Pons (tissue), 1 donor: Measurements from ENCODE around the gene SCIN.
"Not testable (repeated sequence)": the region's sequence is repeated elsewhere in the genome, so short reads cannot be mapped to it uniquely, and the experiment has no call there.

Source experiments
- DNase-seq: peaks from one replicate; pipeline ENCODE4 v3.0.0-alpha.2; 2016; ENCODE audit warnings: low spot score

Gene SCIN

GRCh38 chr7:12570534-12571461 is at the start of gene SCIN:
TSS of gene SCIN (plus strand) at chr7:12570720. CDS start at chr7:12570787, 67 bp downstream.
- DNase-seq: peak; percentile 60

- DNase-seq: peak; percentile 69
Observed at GRCh38 chr7:12524794-12525386, 45.6 kb upstream of the SCIN start.

GRCh38 chr7:12526693-12527092 is 43.8 kb upstream of the SCIN start:
- DNase-seq: not testable (repeated sequence)

- DNase-seq: not testable (repeated sequence)
Observed at GRCh38 chr7:12527670-12528069, 42.9 kb upstream of the SCIN start.

DNA sequence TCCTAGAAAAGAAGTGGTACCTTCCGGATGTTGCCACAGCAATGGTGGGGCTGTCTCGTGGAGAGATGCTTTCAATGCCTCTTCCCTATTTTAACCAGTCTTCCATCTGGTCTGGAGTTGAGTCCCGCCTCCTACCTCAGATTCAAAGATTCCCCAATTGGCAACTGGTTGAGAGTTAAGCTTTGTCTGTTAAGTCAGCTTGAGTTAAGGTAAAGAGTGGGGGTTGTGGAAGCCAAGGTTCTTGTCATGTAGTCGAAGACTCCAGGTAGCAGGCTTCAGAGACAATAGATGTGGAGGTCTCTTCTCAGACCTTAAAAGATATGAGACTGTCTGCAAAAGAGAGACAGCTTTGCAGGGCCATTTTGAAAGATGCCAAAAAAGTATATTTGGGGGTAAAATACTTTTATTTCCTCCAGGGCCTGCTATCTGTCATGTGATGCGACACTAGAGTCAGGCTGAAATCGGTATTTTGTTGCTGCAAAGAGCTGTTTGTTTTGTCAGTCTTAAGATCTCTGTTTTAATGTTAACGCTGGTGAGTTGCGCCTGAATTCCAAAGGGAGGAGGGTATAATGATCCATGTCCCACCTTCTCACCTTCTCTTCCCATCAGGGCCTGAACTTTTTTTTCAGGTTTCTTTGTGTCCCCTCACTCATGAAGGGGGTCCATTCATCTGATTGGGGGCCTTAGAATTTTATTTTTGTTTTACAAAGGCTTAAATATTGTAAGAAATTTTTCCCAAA is 40.4 kb upstream of the SCIN start:
- no peak for DNase-seq

- DNase-seq: no peak
Observed at GRCh38 chr7:12531784-12532183, 38.7 kb upstream of the SCIN start.

GRCh38 chr7:12534046-12534445 is 36.5 kb upstream of the SCIN start:
- no peak for DNase-seq

- no peak for DNase-seq
Observed at GRCh38 chr7:12539681-12540080, 30.8 kb upstream of the SCIN start.

DNA sequence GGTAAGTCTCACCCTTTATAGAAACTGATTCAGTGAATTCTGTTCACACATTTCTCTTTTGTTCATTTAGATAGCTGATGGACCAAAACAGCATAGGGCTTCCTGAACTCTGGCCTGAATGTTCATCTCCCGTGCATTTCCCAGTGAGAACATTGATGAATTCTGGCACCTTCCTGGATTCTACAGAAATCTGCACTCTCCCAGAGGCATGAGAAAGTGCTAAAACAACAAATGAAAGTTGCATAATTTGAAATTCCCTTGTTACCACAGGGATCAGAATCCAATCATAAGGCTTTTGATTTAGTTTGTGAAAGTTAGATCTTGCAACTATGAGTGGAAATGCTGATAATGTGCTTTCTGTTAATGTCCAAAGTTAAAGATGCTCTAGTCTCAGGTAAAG is 29.7 kb upstream of the SCIN start:
- no peak for DNase-seq

- no peak for DNase-seq
Observed at GRCh38 chr7:12543586-12543985, 26.9 kb upstream of the SCIN start.

GRCh38 chr7:12549106-12549505 is 21.4 kb upstream of the SCIN start:
- DNase-seq: no peak

DNA sequence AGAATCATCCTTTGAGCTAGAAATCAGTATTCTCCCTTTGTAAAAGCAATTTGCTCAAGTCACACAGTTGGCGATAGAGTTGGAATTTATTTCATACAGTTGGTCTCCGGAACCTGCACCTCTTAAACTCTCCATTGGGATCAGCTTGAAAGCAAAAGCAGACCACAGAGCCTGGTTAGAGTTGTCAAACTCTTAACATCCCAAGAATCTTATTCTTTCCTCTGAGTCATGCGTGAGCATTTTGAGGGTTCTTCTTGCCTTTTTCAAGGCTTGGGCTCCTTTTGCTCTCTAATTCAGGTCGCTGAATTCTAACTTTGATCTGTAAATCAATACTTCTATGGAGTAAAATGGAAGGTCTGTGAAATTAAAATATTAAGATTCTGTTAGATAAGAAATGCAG is 19.6 kb upstream of the SCIN start:
- DNase-seq: no peak

GRCh38 chr7:12552876-12553275 is 17.6 kb upstream of the SCIN start:
- no peak for DNase-seq

GRCh38 chr7:12553416-12553815 is 17.1 kb upstream of the SCIN start:
- no peak for DNase-seq

DNA sequence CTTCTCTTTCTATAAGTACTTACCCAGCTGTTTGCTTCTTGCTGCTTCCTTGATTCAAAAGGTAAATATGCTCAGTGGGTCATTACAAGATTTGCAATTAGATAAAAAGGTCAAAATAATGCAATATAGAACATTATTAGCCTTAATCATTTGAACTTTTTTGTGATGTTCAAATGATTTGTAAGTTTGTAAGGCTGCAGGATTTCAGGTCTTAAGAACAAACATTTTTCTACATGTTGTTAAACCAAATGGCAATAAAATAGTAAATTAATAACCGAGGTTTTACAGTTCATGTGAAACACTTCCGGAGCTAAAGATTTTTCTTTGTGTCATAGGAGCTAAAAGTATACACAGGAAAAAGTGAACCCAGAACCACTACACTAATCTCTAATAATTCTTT is 16.2 kb upstream of the SCIN start:
- no peak for DNase-seq

GRCh38 chr7:12554872-12555271 is 15.6 kb upstream of the SCIN start:
- DNase-seq: no peak

GRCh38 chr7:12555695-12556094 is 14.8 kb upstream of the SCIN start:
- DNase-seq: not testable (repeated sequence)

DNA sequence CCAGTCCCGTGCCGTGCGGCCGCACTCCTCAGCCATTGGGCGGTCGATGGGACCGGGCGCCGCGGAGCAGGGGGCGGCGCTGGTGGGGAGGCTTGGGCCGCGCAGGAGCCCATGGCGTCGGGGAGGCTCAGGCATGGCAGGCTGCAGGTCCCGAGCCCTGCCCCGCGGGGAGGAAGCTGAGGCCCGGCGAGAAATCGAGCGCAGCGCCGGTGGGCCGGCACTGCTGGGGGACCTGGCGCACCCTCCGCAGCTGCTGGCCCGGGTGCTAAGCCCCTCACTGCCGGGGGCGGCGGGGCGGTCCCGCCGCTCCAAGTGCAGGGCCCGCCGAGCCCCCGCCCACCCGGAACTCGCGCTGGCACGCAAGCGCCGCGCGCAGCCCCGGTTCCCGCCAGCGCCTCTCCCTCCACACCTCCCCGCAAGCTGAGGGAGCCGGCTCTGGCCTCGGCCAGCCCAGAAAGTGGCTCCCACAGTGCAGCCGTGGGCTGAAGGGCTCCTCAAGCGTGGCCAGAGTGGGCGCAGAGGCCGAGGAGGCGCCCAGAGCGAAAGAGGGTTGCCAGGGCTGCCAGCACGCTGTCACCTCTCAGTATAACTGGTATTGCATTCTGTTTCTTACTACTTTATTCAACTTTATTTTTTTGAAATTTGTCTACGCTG is 14.3 kb upstream of the SCIN start:
- not testable (repeated sequence) for DNase-seq

DNA sequence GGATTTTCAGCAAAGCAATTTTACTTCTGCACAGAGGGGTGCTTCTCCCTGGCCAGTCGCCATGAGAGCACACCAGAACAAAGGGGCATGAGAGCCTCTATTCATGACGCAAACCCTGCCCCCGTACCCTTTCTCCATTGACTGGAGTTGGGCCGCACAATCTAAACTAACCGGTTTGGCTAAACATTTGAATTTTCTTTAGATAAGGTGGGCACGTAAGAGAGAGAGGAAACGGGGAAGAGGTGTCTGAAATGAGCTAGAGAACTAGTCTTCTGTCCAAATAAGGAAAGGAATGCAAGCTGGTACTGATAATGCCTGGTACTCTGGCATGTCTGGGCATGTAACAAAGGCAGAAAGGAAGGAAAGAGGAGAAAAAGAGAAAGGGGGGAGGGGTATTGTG is 13.2 kb upstream of the SCIN start:
- no peak for DNase-seq

DNA sequence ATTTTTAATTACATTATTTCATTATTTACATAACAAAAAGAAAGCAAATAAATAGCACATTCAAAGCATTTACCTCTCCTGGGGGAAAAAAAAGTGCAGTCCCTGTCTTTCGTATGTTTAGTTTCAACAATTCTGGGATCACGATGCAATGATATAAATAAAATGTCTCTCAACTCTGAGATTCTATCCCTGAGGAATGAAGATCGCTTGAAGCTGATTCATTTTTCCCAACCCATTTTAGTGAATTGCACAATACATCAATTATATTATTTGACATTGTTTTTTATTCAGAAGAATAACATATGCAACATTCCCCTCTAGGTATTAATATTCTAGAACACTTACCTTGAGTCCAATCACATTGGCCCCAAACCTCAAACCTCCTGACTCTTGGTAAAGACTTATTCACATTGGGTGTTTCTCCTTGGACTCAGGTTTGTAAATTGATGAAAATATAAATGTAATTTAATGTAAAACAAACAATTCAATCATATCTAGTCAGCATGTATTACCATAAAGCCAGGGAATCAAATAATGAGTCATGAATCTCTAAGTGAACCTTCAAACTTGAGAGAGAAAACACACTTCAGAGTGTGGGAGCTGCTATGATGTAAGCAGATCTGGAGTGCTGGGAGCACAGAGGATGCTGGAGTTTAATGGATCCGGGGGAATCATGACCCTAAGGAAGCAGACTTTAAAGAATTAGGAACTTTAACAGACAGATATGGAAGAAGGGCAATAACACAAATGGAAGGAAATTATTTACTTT is 5.3 kb upstream of the SCIN start:
- DNase-seq: no peak

DNA sequence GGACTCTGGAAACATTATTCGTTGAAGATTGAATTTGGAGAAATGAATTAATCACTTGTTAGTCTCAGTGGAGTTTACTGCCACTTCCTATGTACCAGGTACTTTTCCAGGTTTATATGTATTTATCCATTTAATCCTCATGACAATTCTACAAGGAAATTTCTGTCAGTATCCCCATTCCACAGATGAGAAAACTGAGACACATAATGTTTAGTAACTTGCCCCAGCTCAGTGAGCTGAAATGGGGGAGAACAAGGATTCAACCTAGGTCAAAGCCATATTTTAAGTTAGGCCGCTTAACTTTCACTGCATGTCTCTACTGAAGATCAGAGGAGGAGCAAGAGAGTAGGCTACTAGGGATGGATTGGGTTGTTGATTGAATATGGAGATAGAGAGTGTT is 4.6 kb upstream of the SCIN start:
- no peak for DNase-seq
